Brain microvascular endothelial cell (primary cell): ENCODE data around the gene NSG1.

Experiments
- DNase-seq: peaks from one replicate; pipeline ENCODE4 v3.0.0-alpha.2; 2020
- H3K27ac ChIP-seq: fragments of 250-450 bp; sonication (Bioruptor Pico); 2 replicates; pipeline ENCODE4 v1.5.1; 2020; ENCODE audit warnings: mild to moderate bottlenecking, moderate library complexity
- H3K27me3 ChIP-seq: fragments of 250-450 bp; sonication (Bioruptor Pico); replicated peaks from 2 replicates; pipeline ENCODE4 v1.5.1; 2020; ENCODE audit warnings: mild to moderate bottlenecking
- H3K36me3 ChIP-seq: fragments of 250-450 bp; sonication (Bioruptor Pico); replicated peaks from 2 replicates; pipeline ENCODE4 v1.5.1; 2020; ENCODE audit warnings: mild to moderate bottlenecking
- H3K4me3 ChIP-seq: 2 replicates; pipeline ENCODE4 v1.5.1; 2011; ENCODE audit warnings: low read depth, mild to moderate bottlenecking, control low read depth, low read length, moderate library complexity
- CTCF ChIP-seq: IDR thresholded peaks from 2 replicates; pipeline ENCODE4 v1.5.1; 2011; ENCODE audit warnings: low read depth, mild to moderate bottlenecking, moderate library complexity, low read length, control low read depth, inconsistent platforms; ENCODE audit errors: missing control alignments
- in situ Hi-C: cut with HindIII; loops from 2 replicates; pipeline ENCODE4 v1.10.0; 2017; ENCODE audit warnings: low sequenced_read_pairs, low pct_ligation_motif_present

Gene NSG1

GRCh38 chr4:4426511-4427120, 39.7 kb downstream of the NSG1 start:
- in situ Hi-C loops, result no loop called here
- Histone ChIP-seq H3K36me3 (peaks cover 2% of the 10 kb centered on the region), H3K27ac (no peak overlapping the region), H3K27me3 (no peaks in the 10 kb centered on the region), H3K4me3 (no peak overlapping the region)
- no peak for DNase-seq
- no peak for TF ChIP-seq CTCF

- peaks cover 2% of the 10 kb centered on the region for H3K36me3 ChIP-seq
- in situ Hi-C loops, result no loop called here
Observed at GRCh38 chr4:4427121-4427870, 40.4 kb downstream of the NSG1 start.

DNA sequence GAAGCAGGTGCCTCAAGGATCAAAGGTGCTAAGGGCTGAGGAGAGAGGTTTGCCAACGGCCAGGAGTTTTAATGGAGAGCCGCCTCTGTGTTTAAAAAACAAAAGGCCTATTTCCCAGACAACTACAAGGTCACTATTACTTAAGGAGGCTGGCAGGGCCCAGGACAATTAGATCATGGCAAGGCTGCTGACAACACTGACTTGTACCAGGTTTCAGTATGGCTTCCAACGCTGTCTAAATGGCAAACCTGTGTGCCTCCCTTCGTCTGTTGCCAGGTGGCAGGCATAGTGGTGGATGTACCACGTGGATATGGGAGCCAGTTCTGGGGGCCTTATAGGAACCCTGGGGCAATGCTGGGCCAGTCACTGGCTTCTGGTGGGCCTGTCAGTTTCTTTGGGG, 41.0 kb downstream of the NSG1 start:
- Histone ChIP-seq H3K4me3 (no peak overlapping the region), H3K27ac (no peak overlapping the region), H3K27me3 (no peaks in the 10 kb centered on the region), H3K36me3 (peaks cover 4% of the 10 kb centered on the region)
- no peak for DNase-seq
- no peak for TF ChIP-seq CTCF
- in situ Hi-C loops, result no loop called here

More at GRCh38 chr4:4427121-4427870, 40.4 kb downstream of the NSG1 start:
- TF ChIP-seq CTCF, result peak; percentile 55
- H3K27ac ChIP-seq, result no peak overlapping the region
- no peak for DNase-seq
- H3K4me3 ChIP-seq, result no peak overlapping the region
- H3K27me3 ChIP-seq, result no peaks in the 10 kb centered on the region

GRCh38 chr4:4428966-4429875, 42.3 kb downstream of the NSG1 start:
- in situ Hi-C loops, result no loop called here
- H3K27ac ChIP-seq, result no peak overlapping the region
- H3K4me3 ChIP-seq, result no peak overlapping the region
- TF ChIP-seq CTCF, result no peak
- H3K27me3 ChIP-seq, result no peaks in the 10 kb centered on the region
- DNase-seq, result no peak
- peaks cover 8% of the 10 kb centered on the region for H3K36me3 ChIP-seq

- peak; percentile 89 for DNase-seq
- H3K27ac ChIP-seq, result no peak overlapping the region
- H3K36me3 ChIP-seq, result peaks cover 11% of the 10 kb centered on the region
- TF ChIP-seq CTCF, result peak; percentile 93
- no peaks in the 10 kb centered on the region for H3K27me3 ChIP-seq
- in situ Hi-C loops, result no loop called here
- H3K4me3 ChIP-seq, result no peak overlapping the region
Observed at GRCh38 chr4:4430492-4431195, 43.7 kb downstream of the NSG1 start.
